BJ (cell line): ENCODE data around the gene LAMTOR2. TPM values are rescaled to one million over a fixed set of nuclear protein-coding genes. Genes with fewer than 3 reads are reported as not detected.
A peak's percentile ranks its signal among the peaks of the same experiment; 100 is the strongest.

Experiments
- CTCF ChIA-PET: fragments of 350-600 bp; formaldehyde crosslinking; extraction: SDS; loops from one replicate; lab custom pipeline; 2021; ENCODE audit warnings: antibody characterized with exemption, inconsistent platforms; lab: Yijun Ruan, JAX
- POLR2A ChIA-PET: fragments of 300-600 bp; sonication (Branson Sonifier 250); formaldehyde crosslinking; extraction: SDS; loops from one replicate; lab custom pipeline; 2021; ENCODE audit warnings: antibody characterized with exemption; lab: Charles Lee
- DNase-seq: peaks from one replicate; pipeline ENCODE4 v3.0.0-alpha.2; 2011; ENCODE audit warnings: low read depth
- H3K27me3 ChIP-seq: 2 replicates; pipeline ENCODE4 v1.6.0; 2011; ENCODE audit warnings: low read length; ENCODE audit not compliant: control insufficient read depth, insufficient read depth
- H3K36me3 ChIP-seq: 2 replicates; pipeline ENCODE4 v1.5.1; 2011; ENCODE audit warnings: low read length; ENCODE audit not compliant: control insufficient read depth, insufficient read depth
- H3K4me3 ChIP-seq: 2 replicates; pipeline ENCODE4 v1.5.1; 2011; ENCODE audit warnings: low read depth, mild to moderate bottlenecking, control low read depth, low read length
- CTCF ChIP-seq: IDR thresholded peaks from 2 replicates; pipeline ENCODE4 v1.5.1; 2011; ENCODE audit warnings: low read depth, mild to moderate bottlenecking, control low read depth, inconsistent platforms, low read length, moderate library complexity; ENCODE audit not compliant: insufficient read depth
- polyA plus RNA-seq: library from polyadenylated mRNA; depleted of rRNA; stranded (reverse); fragments of >200 nt; gene quantifications from 2 replicates; pipeline ENCODE4 v1.2.3, GENCODE V29; 2011; rRNA removed

Gene LAMTOR2
- polyA plus RNA-seq, 1 experiment = 77.4 TPM

- ChIA-PET POLR2A (interaction anchor here (0.9 to 1.5 kb wide), 2 partner anchors 12 to 24 kb away, joined by 3 to 8 read pairs; no protein-coding TSS in a partner anchor), CTCF (interaction anchor here (0.5 to 27.9 kb wide), 5 partner anchors 8 to 1169 kb away, joined by 3 to 983 read pairs (median 8); partner anchors contain the start of gene LMNA)
- no peak for TF ChIP-seq CTCF
These were observed 49.7 kb downstream of the LAMTOR2 start for GRCh38 chr1:156104065-156104810.

GRCh38 chr1:156104861-156105832 lies 50.6 kb downstream of the LAMTOR2 start:
- H3K36me3 ChIP-seq = no peaks in the 10 kb centered on the region
- no peak for DNase-seq
- POLR2A ChIA-PET = interaction anchor here (1.5 kb wide), 1 partner anchor 11 kb away, joined by 8 read pairs; no protein-coding TSS in a partner anchor
- TF ChIP-seq CTCF = 0 out of 2 replicates have a peak, but pooled peaks have one; percentile 14
- CTCF ChIA-PET = interaction anchor here (0.6 to 27.9 kb wide), 5 partner anchors 9 to 110 kb away, joined by 3 to 983 read pairs (median 3); partner anchors contain the start of gene LMNA
- H3K4me3 ChIP-seq = no peak overlapping the region; the same call in 1 of the 2 replicates
- H3K27me3 ChIP-seq = no peaks in the 10 kb centered on the region

More at GRCh38 chr1:156104065-156104810, 49.7 kb downstream of the LAMTOR2 start:
- H3K36me3 ChIP-seq = no peaks in the 10 kb centered on the region
- DNase-seq = peak; percentile 71
- H3K27me3 ChIP-seq = no peaks in the 10 kb centered on the region
- H3K4me3 ChIP-seq = no peak overlapping the region

- 0 out of 2 replicates have a peak overlapping the region, but pooled peaks have one; percentile 20 for H3K4me3 ChIP-seq
- no peaks in the 10 kb centered on the region for H3K27me3 ChIP-seq
- no peak for DNase-seq
- TF ChIP-seq CTCF = no peak
- POLR2A ChIA-PET = no interaction called here
- no peaks in the 10 kb centered on the region for H3K36me3 ChIP-seq
- CTCF ChIA-PET = interaction anchor here (0.6 to 27.9 kb wide), 4 partner anchors 11 to 269 kb away, joined by 3 to 983 read pairs (median 16); partner anchors contain the start of gene LMNA
These were observed 52.3 kb downstream of the LAMTOR2 start for GRCh38 chr1:156106624-156107488.

GRCh38 chr1:156108057-156108456 lies 53.5 kb downstream of the LAMTOR2 start:
- H3K36me3 ChIP-seq = no peaks in the 10 kb centered on the region
- no peak for TF ChIP-seq CTCF
- ChIA-PET CTCF (interaction anchor here (27.9 kb wide), 1 partner anchor 20 kb away, joined by 983 read pairs; the partner anchor contains the start of gene LMNA), POLR2A (no interaction called here)
- no peak for DNase-seq
- no peak overlapping the region for H3K4me3 ChIP-seq
- no peaks in the 10 kb centered on the region for H3K27me3 ChIP-seq

Other genes starting within 250 kb of the LAMTOR2 start
- gene GON4L, start 197.6 kb upstream of the LAMTOR2 start, polyA plus RNA-seq = 17.9 and 18.3 TPM in 2 replicates
- gene SYT11, start 195.2 kb upstream of the LAMTOR2 start, polyA plus RNA-seq = 36.0 and 36.6 TPM in 2 replicates
- gene RIT1, start 143.4 kb upstream of the LAMTOR2 start, polyA plus RNA-seq = 25.8 and 42.6 TPM in 2 replicates
- 39.0 and 39.8 TPM in 2 replicates for gene KHDC4, start 120.4 kb upstream of the LAMTOR2 start, polyA plus RNA-seq
- not detected in 2 replicates for gene RXFP4, start 113.1 kb upstream of the LAMTOR2 start, polyA plus RNA-seq
- gene ARHGEF2, start 76.2 kb upstream of the LAMTOR2 start, polyA plus RNA-seq = 130 and 213 TPM in 2 replicates
- gene SSR2, start 33.8 kb upstream of the LAMTOR2 start, polyA plus RNA-seq = 891 and 935 TPM in 2 replicates
- gene UBQLN4, start 984 bp upstream of the LAMTOR2 start, polyA plus RNA-seq = 25.7 and 28.3 TPM in 2 replicates
- gene RAB25, start 6.4 kb downstream of the LAMTOR2 start, polyA plus RNA-seq = not detected in 2 replicates
- gene MEX3A, start 27.7 kb downstream of the LAMTOR2 start, polyA plus RNA-seq = 1.9 TPM in 2 replicates
- gene LMNA, start 59.9 kb downstream of the LAMTOR2 start, polyA plus RNA-seq = 537 and 840 TPM in 2 replicates
- 0.49 and 0.77 TPM in 2 replicates for gene SEMA4A, start 98.8 kb downstream of the LAMTOR2 start, polyA plus RNA-seq
- 21.4 and 25.8 TPM in 2 replicates for gene SLC25A44, start 139.3 kb downstream of the LAMTOR2 start, polyA plus RNA-seq
- 55.0 and 73.1 TPM in 2 replicates for gene PMF1, start 158.2 kb downstream of the LAMTOR2 start, polyA plus RNA-seq
- gene BGLAP, start 187.4 kb downstream of the LAMTOR2 start, polyA plus RNA-seq = 0.26 and 0.50 TPM in 2 replicates
- gene PAQR6, start 193.3 kb downstream of the LAMTOR2 start, polyA plus RNA-seq = 0.06 and 0.18 TPM in 2 replicates
- gene SMG5, start 228.0 kb downstream of the LAMTOR2 start, polyA plus RNA-seq = 22.8 and 32.6 TPM in 2 replicates
- 2.3 and 3.3 TPM in 2 replicates for gene TMEM79, start 229.5 kb downstream of the LAMTOR2 start, polyA plus RNA-seq
- 31.9 and 41.1 TPM in 2 replicates for gene GLMP, start 240.9 kb downstream of the LAMTOR2 start, polyA plus RNA-seq
- not detected in 2 replicates for gene VHLL, start 244.5 kb downstream of the LAMTOR2 start, polyA plus RNA-seq